AG09319 (cell line): ENCODE data around the gene GPX7.

ENCODE experiments used
- DNase-seq: peaks from one replicate; pipeline ENCODE4 v3.0.0-alpha.2; 2010; ENCODE audit warnings: low read depth; ENCODE audit errors: extremely low read depth
- TF ChIP-seq, protein P1 (sequence below): IDR thresholded peaks from 2 replicates; pipeline ENCODE4 v1.5.1; 2011; ENCODE audit warnings: low read depth, mild to moderate bottlenecking, inconsistent platforms, low read length, moderate library complexity

GPX7 gene

DNA sequence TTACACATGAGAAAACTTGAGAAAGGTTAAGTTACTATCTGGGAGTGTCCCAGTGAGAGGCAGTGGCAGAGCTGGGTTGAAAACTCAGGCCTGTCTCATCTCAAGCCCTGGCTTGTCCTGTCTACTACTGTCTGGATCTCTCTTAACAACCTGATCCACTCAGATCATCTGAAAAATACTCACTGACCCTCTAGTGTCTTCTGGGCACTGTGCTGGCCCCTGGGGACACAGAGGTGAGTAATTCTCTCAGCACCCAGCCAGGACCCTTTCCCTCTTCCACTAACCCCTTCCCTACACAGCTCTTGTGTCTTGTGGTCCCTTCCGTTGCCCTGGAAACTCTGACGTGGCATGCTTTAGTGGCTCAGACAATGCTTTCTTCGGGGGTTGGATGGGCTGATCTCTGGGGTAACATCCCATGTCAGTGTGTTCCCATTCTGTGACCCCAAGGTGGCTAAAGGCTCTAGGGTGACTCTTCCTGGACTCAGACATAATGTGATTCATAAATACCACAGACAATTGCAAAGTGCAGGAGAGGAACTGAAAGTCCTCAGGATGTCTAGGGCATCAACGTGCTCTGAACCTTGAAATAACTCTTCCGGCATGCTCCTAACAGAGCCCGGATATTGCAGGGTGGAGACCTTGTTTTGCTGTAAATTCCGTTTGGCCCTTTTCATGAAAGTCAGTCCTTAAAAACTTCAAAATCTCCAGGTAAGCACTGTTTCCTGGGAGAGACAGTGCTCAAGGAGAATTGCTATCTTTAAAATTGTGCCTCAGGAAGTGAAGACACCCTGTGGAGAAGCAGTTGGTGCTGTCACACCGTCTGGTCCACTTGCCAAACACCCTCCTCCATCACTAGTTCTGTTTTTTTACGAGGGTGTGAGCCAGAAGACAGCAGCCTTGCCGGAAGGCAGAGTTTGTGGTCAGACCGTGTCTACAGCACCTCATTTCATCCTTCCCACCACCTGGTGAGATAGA, 34.8 kb downstream of the GPX7 start:
- DNase-seq, result no peak
- TF ChIP-seq, protein P1, sequence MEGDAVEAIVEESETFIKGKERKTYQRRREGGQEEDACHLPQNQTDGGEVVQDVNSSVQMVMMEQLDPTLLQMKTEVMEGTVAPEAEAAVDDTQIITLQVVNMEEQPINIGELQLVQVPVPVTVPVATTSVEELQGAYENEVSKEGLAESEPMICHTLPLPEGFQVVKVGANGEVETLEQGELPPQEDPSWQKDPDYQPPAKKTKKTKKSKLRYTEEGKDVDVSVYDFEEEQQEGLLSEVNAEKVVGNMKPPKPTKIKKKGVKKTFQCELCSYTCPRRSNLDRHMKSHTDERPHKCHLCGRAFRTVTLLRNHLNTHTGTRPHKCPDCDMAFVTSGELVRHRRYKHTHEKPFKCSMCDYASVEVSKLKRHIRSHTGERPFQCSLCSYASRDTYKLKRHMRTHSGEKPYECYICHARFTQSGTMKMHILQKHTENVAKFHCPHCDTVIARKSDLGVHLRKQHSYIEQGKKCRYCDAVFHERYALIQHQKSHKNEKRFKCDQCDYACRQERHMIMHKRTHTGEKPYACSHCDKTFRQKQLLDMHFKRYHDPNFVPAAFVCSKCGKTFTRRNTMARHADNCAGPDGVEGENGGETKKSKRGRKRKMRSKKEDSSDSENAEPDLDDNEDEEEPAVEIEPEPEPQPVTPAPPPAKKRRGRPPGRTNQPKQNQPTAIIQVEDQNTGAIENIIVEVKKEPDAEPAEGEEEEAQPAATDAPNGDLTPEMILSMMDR, result no peak

DNA sequence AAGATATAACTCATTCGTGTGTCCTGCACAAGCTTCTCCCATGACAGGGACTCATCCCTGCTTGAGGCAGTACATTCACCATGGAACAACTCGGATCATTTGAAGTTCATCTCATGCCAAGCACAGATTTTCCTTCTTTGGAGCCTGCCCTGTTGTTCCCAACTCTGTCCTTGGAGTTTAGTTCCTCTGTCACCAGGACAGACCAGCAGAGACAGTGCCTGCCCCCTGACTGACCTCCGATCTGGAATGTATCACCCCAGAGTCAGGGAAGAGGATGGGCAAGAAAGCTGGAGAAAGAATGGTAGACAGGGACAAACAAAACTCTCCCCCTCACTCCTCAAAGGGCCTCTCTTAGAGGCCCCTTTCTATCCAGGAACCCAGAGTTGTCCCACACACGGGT, 35.8 kb downstream of the GPX7 start:
- TF ChIP-seq, protein P1, result no peak
- no peak for DNase-seq

DNA sequence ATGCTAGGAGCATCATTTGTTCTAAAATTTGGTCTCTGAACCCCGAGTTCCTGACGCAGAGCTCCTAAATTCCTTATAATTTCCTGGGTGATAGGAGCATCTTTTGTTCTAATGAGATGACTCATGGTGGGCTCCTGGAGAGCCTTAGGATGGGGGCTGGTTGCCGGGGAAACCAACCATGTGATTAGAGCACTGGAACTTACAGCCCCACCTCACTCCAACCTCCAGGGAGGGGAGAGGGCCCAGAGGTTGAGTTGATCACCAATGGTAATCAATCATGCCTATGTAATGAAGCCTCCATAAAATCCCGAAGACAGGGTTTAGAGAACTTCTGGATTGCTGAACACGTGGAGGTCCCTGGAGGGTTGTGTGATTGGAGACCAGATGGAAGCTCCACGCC, 38.5 kb downstream of the GPX7 start:
- TF ChIP-seq, protein P1, result no peak
- DNase-seq, result no peak

DNA sequence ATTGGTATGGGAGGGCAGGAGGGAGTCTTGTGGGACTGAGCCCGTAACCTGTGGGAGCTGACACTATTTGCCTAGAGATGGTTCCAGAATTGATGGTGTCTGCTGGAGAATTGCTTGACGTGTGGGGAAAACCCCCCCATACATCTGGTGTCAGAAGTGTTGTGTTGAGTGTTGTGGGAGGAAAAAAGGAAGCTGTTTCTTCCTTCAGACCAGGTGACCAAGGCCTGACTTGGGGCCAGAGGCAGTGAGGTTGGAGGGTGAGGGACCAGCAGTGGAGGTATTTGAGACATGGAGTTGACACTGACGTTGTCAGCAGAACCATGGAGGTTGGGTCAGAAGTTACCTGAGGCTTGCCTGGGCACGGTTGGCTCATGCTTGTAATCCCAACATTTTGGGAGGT, 39.1 kb downstream of the GPX7 start:
- TF ChIP-seq, protein P1, result no peak
- no peak for DNase-seq

DNA sequence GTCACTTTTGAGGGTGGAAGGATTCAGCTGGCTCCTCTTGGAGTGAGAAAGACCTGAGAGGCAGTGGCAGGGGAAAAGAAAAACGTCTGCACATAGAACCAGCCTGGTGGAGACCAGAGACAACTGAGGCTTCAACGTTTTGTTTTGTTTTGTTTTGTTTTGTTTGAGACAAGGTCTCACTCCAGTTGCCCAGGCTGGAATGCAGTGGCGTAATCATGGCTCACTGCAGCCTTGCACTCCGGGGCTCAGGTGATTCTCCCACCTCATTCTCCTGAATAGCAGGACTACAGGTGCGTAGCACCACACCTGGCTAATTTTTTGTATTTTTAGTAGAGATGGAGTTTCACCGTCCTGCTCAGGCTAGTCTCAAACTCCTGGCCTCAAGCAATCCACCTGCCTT, 43.1 kb downstream of the GPX7 start:
- no peak for DNase-seq
- TF ChIP-seq, protein P1, result no peak

DNA sequence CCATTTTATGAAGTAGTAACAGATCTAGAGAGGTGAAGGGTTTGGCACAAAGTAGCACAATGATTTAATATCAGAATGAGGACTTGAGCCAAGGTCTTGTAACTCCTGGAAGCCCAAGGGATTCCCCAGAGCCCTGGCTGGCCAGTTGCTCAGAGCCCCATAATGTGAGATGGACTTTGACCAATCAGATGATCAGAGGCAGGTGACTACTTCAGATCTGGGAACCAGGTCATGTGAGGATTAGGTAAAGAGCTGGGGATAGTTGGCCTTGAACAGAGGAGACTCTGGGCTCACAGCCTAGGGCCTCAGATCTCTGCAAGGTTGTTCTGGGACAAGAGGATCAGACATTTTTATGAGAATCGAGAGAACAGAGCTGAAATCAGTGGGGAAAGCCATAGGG, 49.7 kb downstream of the GPX7 start:
- TF ChIP-seq, protein P1, result no peak
- no peak for DNase-seq

DNA sequence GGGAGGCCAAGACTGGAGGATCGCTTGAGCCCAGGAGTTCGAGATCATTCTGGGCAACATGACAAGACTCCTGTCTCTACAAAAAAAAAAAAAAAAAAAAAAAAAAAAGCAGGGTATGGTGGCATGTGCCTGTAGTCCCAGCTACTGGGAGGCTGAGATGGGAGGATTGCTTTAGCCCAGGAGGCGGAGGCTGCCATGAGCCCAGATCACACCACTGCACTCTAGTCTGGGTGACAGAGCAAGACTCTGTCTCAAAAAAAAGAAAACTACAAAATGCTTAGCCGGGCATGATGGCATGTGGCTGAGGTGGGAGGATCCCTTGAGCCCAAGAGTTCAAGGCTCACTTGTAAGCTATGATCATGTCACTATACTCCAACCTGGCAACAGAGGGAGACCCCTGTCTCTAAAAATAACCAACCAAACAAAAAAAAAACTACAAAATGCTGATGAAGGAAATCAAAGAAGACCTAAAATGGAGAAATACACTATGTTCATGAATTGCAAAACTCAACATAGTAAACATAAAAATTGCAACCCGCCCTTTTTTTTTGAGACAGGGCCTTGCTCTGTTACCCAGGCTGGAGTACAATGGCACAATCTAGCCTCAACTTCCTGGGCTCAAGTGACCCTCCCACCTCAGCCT, 51.2 kb downstream of the GPX7 start:
- TF ChIP-seq, protein P1, result no peak

More for the DNA sequence above, 51.2 kb downstream of the GPX7 start:
- DNase-seq, result no peak
